Stimulated activated CD4-positive, alpha-beta T cell treated with anti-CD3 and anti-CD28 coated beads, Interleukin-4, amount 100 ng/mL, for 1 hour (primary cell): Measurements from ENCODE around the gene ASPDH.
A peak's percentile ranks its signal among the peaks of the same experiment; 100 is the strongest.
"Not testable (repeated sequence)": the region's sequence is repeated elsewhere in the genome, so short reads cannot be mapped to it uniquely, and the experiment has no call there.

Experiments
- DNase-seq: peaks from one replicate; pipeline ENCODE4 v3.0.0-alpha.2; 2020

The ASPDH gene

GRCh38 chr19:50476224-50476906, 37.3 kb downstream of the ASPDH start, which contains the start of the genes EMC10 and GARIN5A:
TSS of gene EMC10 (plus strand) at chr19:50476507. CDS start at chr19:50476545, 38 bp downstream.
TSS of gene GARIN5A (minus strand) at chr19:50476848. CDS start at chr19:50476388, 460 bp downstream.
- DNase-seq = peak; percentile 92

GRCh38 chr19:50475736-50476223, 37.9 kb downstream of the ASPDH start:
- DNase-seq = no peak

- no peak for DNase-seq
Measured at GRCh38 chr19:50475101-50475568, 38.6 kb downstream of the ASPDH start.

GRCh38 chr19:50473336-50473735, 40.4 kb downstream of the ASPDH start:
- DNase-seq = not testable (repeated sequence)

- DNase-seq = no peak
Measured at GRCh38 chr19:50468818-50469217, 44.9 kb downstream of the ASPDH start.

- no peak for DNase-seq
Measured at GRCh38 chr19:50467566-50467965, 46.1 kb downstream of the ASPDH start.

GRCh38 chr19:50466706-50467039, 47.0 kb downstream of the ASPDH start:
- DNase-seq = no peak

- DNase-seq = no peak
Measured at GRCh38 chr19:50465986-50466705, 47.6 kb downstream of the ASPDH start.

- no peak for DNase-seq
Measured at GRCh38 chr19:50465000-50465399, 48.7 kb downstream of the ASPDH start.

- DNase-seq = no peak
Measured at GRCh38 chr19:50464348-50464747, 49.4 kb downstream of the ASPDH start.

GRCh38 chr19:50462970-50463369, 50.7 kb downstream of the ASPDH start:
- no peak for DNase-seq
